HCT116 (cell line): ENCODE measurements around the gene DHODH. TPM values are rescaled to one million over a fixed set of nuclear protein-coding genes. Genes with fewer than 3 reads are reported as not detected.

ENCODE experiments used
- ATAC-seq: fragments of 200-7000 bp; cut with Tn5 transposase; 2 replicates; pipeline ENCODE4 v1.9.1; 2020; ENCODE audit warnings: mild to moderate bottlenecking, moderate library complexity
- BruUV-seq: library from RNA; stranded (reverse); fragments of 400-500 nt; replicated peaks from 2 replicates; lab custom pipeline; 2021; lab: Mats Ljungman, UMichigan
- CTCF ChIA-PET: fragments of 300-600 bp; sonication (Branson Sonifier 250); formaldehyde crosslinking; loops from one replicate; lab custom pipeline; 2021; ENCODE audit warnings: antibody characterized with exemption; lab: Charles Lee
- POLR2A ChIA-PET: fragments of 300-600, 350-600 bp; sonication (Branson Sonifier 250); formaldehyde crosslinking; loops from one replicate; lab custom pipeline; 2021; ENCODE audit warnings: antibody characterized with exemption; lab: Charles Lee
- RAD21 ChIA-PET, 2 experiments: fragments of 300-600 bp; sonication (Branson Sonifier 250); formaldehyde crosslinking; loops; one replicate each; lab custom pipeline; 2023; ENCODE audit warnings: low total read pairs in 2 of 2; ENCODE audit not compliant: uncharacterized antibody in 2 of 2, unreplicated experiment in 2 of 2, low non-redundant PET in 1 of 2; lab: Charles Lee
- DNase-seq: peaks from one replicate; pipeline ENCODE4 v3.0.0-alpha.2; 2010; ENCODE audit warnings: low read depth, low spot score
- H2AFZ ChIP-seq: fragments of 200-600 bp; shearing (Covaris generic), sonication (generic); 2 replicates; pipeline ENCODE4 v1.6.1; 2017; ENCODE audit warnings: low read depth, mixed run types, mixed read lengths, antibody characterized with exemption, low read length; ENCODE audit not compliant: poor library complexity, severe bottlenecking
- H3K27ac ChIP-seq: 2 replicates; pipeline ENCODE4 v1.5.1; 2012; ENCODE audit warnings: low read depth, low read length
- H3K27me3 ChIP-seq: fragments of 200-600 bp; sonication (generic); 2 replicates; pipeline ENCODE4 v1.6.1; 2016; ENCODE audit warnings: mixed run types, low read length, mixed read lengths; ENCODE audit not compliant: insufficient read depth
- H3K36me3 ChIP-seq, 2 experiments: fragments of 200-500 bp in 1 of 2; fragments of 200-600 bp in 1 of 2; sonication (Bioruptor generic) in 1 of 2; sonication (generic) in 1 of 2; 2 replicates each; pipeline versions ENCODE4 v1.5.1 to v1.6.1; 2014 to 2016; ENCODE audit warnings: low read length in 2 of 2, inconsistent platforms in 1 of 2, mixed read lengths in 1 of 2, mixed run types in 1 of 2; ENCODE audit not compliant: insufficient read depth in 2 of 2, control insufficient read depth in 1 of 2
- H3K4me1 ChIP-seq, 2 experiments: fragments of 200-600 bp in 1 of 2; sonication (generic) in 1 of 2; 2 replicates each; pipeline versions ENCODE4 v1.5.1 to v1.6.1; 2012 to 2017; ENCODE audit warnings: low read length in 2 of 2, inconsistent platforms in 1 of 2, mild to moderate bottlenecking in 1 of 2, mixed read lengths in 1 of 2, mixed run types in 1 of 2, moderate library complexity in 1 of 2; ENCODE audit not compliant: insufficient read depth in 2 of 2, control insufficient read depth in 1 of 2
- H3K4me2 ChIP-seq: fragments of 200-600 bp; sonication (generic); 2 replicates; pipeline ENCODE4 v1.6.1; 2017; ENCODE audit warnings: mixed run types, low read length, mixed read lengths
- H3K4me3 ChIP-seq, 2 experiments: fragments of 200-600 bp in 1 of 2; sonication (generic) in 1 of 2; replicated peaks in 1 of 2; 2 replicates each; pipeline ENCODE4 v1.5.1; 2011 to 2016; ENCODE audit warnings: low read length in 2 of 2, control low read depth in 1 of 2, low read depth in 1 of 2, mild to moderate bottlenecking in 1 of 2, mixed read lengths in 1 of 2, mixed run types in 1 of 2
- H3K79me2 ChIP-seq: fragments of 200-600 bp; sonication (generic); 2 replicates; pipeline ENCODE4 v1.6.1; 2017; ENCODE audit warnings: mild to moderate bottlenecking, mixed run types, low read length, moderate library complexity, mixed read lengths; ENCODE audit not compliant: insufficient read depth
- H3K9ac ChIP-seq: fragments of 200-600 bp; sonication (generic); 2 replicates; pipeline ENCODE4 v1.6.1; 2016; ENCODE audit warnings: low read length, mixed read lengths
- H3K9me2 ChIP-seq: fragments of 200-600 bp; sonication (generic), shearing (Covaris generic); 2 replicates; pipeline ENCODE4 v1.6.1; 2017; ENCODE audit warnings: mixed run types, mild to moderate bottlenecking, moderate library complexity; ENCODE audit not compliant: insufficient read depth
- H3K9me3 ChIP-seq, 2 experiments: fragments of 200-500 bp in 1 of 2; fragments of 200-600 bp in 1 of 2; sonication (Bioruptor generic) in 1 of 2; sonication (generic) in 1 of 2; 2 replicates each; pipeline ENCODE4 v1.6.1; 2014 to 2017; ENCODE audit warnings: low read length in 2 of 2, mixed read lengths in 2 of 2, inconsistent platforms in 1 of 2, low read depth in 1 of 2, mild to moderate bottlenecking in 1 of 2, mixed run types in 1 of 2, moderate library complexity in 1 of 2; ENCODE audit not compliant: control insufficient read depth in 1 of 2, insufficient read depth in 1 of 2
- H4K20me1 ChIP-seq: fragments of 200-600 bp; sonication (generic), shearing (Covaris generic); 2 replicates; pipeline ENCODE4 v1.6.1; 2017; ENCODE audit warnings: mixed run types, mild to moderate bottlenecking, moderate library complexity; ENCODE audit not compliant: insufficient read depth
- CBX3 ChIP-seq: IDR thresholded peaks from 2 replicates; pipeline ENCODE4 v1.6.1; 2012; ENCODE audit warnings: low read depth
- EGR1 ChIP-seq: IDR thresholded peaks from 2 replicates; pipeline ENCODE4 v1.6.1; 2012; ENCODE audit warnings: low read depth
- EZH2 ChIP-seq: fragments of 200-600 bp; sonication (generic); IDR thresholded peaks from 2 replicates; pipeline ENCODE4 v1.6.1; 2017; ENCODE audit warnings: antibody characterized with exemption, mixed run types
- FOSL1 ChIP-seq: IDR thresholded peaks from 2 replicates; pipeline ENCODE4 v1.6.1; 2012; ENCODE audit warnings: low read depth
- JUND ChIP-seq: IDR thresholded peaks from 2 replicates; pipeline ENCODE4 v1.6.1; 2012
- MAX ChIP-seq: IDR thresholded peaks from 2 replicates; pipeline ENCODE4 v1.6.1; 2012
- POLR2A ChIP-seq: IDR thresholded peaks from 2 replicates; pipeline ENCODE4 v1.7.0; 2011; ENCODE audit warnings: borderline replicate concordance; ENCODE audit not compliant: insufficient read depth, insufficient read length; ENCODE audit errors: extremely low read depth
- POLR2AphosphoS5 ChIP-seq: IDR thresholded peaks from 2 replicates; pipeline ENCODE4 v1.6.1; 2011; ENCODE audit warnings: mild to moderate bottlenecking, low read depth, low read length, moderate library complexity
- RAD21 ChIP-seq: IDR thresholded peaks from 2 replicates; pipeline ENCODE4 v1.6.1; 2012; ENCODE audit warnings: low read depth, mild to moderate bottlenecking
- REST ChIP-seq: IDR thresholded peaks from 2 replicates; pipeline ENCODE4 v1.6.1; 2012; ENCODE audit warnings: low read depth
- SP1 ChIP-seq: IDR thresholded peaks from 2 replicates; pipeline ENCODE4 v1.6.1; 2012; ENCODE audit warnings: low read depth
- TCF7L2 ChIP-seq: IDR thresholded peaks from 2 replicates; pipeline ENCODE4 v1.7.0; 2011; ENCODE audit warnings: borderline replicate concordance, inconsistent platforms; ENCODE audit not compliant: insufficient read depth, insufficient read length; ENCODE audit errors: extremely low read depth
- YY1 ChIP-seq: IDR thresholded peaks from 2 replicates; pipeline ENCODE4 v1.6.1; 2011; ENCODE audit warnings: low read length, low read depth, moderate library complexity, mild to moderate bottlenecking; ENCODE audit not compliant: insufficient replicate concordance; ENCODE audit errors: extremely low read depth
- intact Hi-C: fragments of 100-400 bp; cut with micrococcal nuclease; formaldehyde crosslinking; loops from 2 replicates; pipeline ENCODE4 v1.10.0; 2022
- total RNA-seq: library from RNA; stranded (reverse); gene quantifications from one replicate; pipeline ENCODE4 v1.2.1, GENCODE V29; 2021; ENCODE audit not compliant: unreplicated experiment

The DHODH gene
- total RNA-seq, 1 experiment from 2014 or later: 22.1 TPM

GRCh38 chr16:71963125-71963875 is 45.2 kb upstream of the DHODH start:
- BruUV-seq: no TSS peak
- no peaks in the 10 kb centered on the region for H3K9me2 ChIP-seq
- H2AFZ ChIP-seq: no peak overlapping the region
- no peaks in the 10 kb centered on the region for H3K9me3 ChIP-seq
- H3K27ac ChIP-seq: no peak overlapping the region
- ATAC-seq: no peak
- ChIA-PET CTCF (no interaction called here), RAD21 (interaction anchor here in 1 of 2 experiments (0.6 kb wide), 1 partner anchor 44 kb away, joined by 3 read pairs; no protein-coding TSS in a partner anchor), POLR2A (no interaction called here)
- H3K27me3 ChIP-seq: no peaks in the 10 kb centered on the region
- no peaks in the 10 kb centered on the region for H3K36me3 ChIP-seq
- H3K9ac ChIP-seq: no peak overlapping the region
- DNase-seq: no peak
- no peak overlapping the region for H3K4me3 ChIP-seq
- TF ChIP-seq JUND (no peak), RAD21 (no peak), EZH2 (no peak), MAX (no peak), POLR2A (no peak), EGR1 (no peak), CBX3 (no peak), POLR2AphosphoS5 (no peak), FOSL1 (no peak), YY1 (no peak), SP1 (no peak), TCF7L2 (no peak), REST (no peak)
- no peak overlapping the region for H3K4me2 ChIP-seq
- H3K4me1 ChIP-seq: peaks cover 0 to 5% of the 10 kb centered on the region in 2 experiments; a peak in 1 of 4 replicates
- H3K79me2 ChIP-seq: no peaks in the 10 kb centered on the region
- no peaks in the 10 kb centered on the region for H4K20me1 ChIP-seq
- intact Hi-C loops: loop anchor here (10.0 kb wide), 1 partner anchor 178 kb away; no protein-coding TSS in a partner anchor
